ENCODE measurements around the gene RABL2B. TPM values are rescaled to one million over a fixed set of nuclear protein-coding genes. Genes with fewer than 3 reads are reported as not detected.
"Not testable (repeated sequence)": the region's sequence is repeated elsewhere in the genome, so short reads cannot be mapped to it uniquely, and the experiment has no call there.

Gene RABL2B
- total RNA-seq (2014; rRNA removed; shearing (Covaris generic)): 5.3 and 6.3 TPM in 2 replicates

DNA sequence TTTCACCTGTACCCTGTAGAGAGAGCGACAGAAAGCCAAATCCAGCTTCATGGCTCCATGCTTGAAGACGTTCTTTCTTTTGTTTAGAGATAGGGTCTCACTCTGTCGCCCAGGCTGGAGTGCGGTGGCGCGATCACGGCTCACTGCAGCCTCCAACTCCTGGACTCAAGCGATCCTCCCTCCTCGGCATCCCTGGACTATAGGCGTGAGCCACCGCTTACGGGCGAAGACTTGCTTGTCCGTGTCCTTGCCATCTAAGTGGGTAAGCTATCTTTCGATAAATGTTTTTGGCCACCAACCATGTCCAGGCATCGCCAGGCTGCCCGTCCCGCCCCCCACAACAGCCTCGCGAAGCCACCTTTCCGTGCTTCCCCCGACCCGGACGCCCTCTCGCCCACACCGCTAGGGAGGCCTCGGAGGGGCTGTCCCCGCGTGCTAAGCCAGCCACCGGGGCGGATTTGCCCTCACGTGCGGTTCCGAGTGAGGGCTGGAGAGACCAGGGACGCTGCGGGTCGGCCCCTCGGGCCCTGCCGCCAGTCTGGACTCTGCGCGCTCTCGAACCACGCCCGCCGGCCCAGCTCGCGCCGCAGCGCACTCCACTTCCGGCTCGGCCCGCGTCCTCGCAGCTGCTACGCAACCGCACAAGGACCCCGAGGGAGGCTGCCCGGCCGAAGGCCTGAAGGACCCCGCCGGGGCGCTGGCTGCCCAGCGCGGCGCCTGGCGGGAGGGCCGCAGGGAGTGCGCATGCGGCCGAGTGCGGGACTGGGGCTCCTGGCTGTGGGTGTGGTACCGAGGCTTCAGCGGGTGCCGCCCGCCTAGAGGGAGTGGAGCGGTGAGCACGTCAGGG is at the start of gene RABL2B:
RABL2B (minus strand) TSS at position 604 of the 847 bp plus-strand sequence. CDS start 1,342 bp downstream, outside the sequence.
- peak; percentile 87 to 97 for DNase-seq (ENCODE audit: low read depth in 1 of 2, low spot score in 2 of 2)
- not testable (repeated sequence) for H3K36me3 ChIP-seq, H3K27ac ChIP-seq

DNA sequence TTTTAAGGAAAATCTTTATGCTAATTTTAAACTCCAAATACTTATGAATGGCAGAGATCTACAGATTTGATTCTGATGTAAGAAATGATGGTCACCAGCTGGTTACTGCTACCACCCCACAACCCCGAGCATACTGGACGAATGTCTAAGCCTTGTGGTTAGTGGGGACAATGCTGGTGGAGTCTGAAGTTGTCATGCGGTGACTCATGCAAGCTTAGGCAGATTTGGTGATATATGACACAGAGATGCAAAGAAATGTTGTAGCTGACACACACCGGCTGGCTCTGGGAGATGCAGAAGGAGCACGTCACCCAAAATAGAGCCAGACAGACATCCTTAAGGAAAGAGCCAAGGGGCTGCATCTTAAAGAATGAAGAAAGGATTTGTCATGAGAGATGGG is 3.5 kb upstream of the RABL2B start:
- H3K4me1 ChIP-seq (replicated peaks); H3K27ac ChIP-seq; H3K9me3 ChIP-seq (replicated peaks); H3K4me3 ChIP-seq; H3K27me3 ChIP-seq (replicated peaks); H3K36me3 ChIP-seq: not testable (repeated sequence)
- peak in 1 of 2 experiments; percentile 81 for DNase-seq (ENCODE audit: low read depth in 1 of 2, low spot score in 2 of 2)

More for the DNA sequence above, at the start of gene RABL2B:
- peak within 1 kb of the TSS; percentile 50 for H3K4me3 ChIP-seq
- H3K9me3 ChIP-seq (replicated peaks); H3K27me3 ChIP-seq (replicated peaks); H3K4me1 ChIP-seq (replicated peaks): not testable (repeated sequence)

DNA sequence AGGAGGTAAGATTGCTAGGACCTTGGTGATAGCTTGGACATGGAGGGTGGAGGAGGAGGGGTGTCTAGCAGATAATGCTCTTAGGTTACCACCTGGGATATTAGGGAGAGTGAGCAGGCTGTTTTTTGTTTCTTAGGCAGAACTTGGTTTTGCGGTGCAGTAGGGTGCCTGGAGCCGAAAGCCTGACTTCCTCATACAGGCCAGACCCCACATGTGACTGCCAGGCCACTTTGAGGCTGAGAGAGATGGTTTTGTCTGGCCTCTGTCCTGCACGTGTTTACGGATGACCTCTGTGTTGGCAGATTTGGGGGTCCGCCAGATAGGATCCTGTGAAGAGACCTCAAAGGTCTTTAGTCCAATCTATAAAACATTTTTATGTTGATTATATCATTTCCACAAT is 1.9 kb upstream of the RABL2B start:
- H3K27me3 ChIP-seq (replicated peaks); H3K27ac ChIP-seq; H3K9me3 ChIP-seq (replicated peaks); H3K4me1 ChIP-seq (replicated peaks); DNase-seq (ENCODE audit: low read depth in 1 of 2, low spot score in 2 of 2); H3K4me3 ChIP-seq; H3K36me3 ChIP-seq: not testable (repeated sequence)

DNA sequence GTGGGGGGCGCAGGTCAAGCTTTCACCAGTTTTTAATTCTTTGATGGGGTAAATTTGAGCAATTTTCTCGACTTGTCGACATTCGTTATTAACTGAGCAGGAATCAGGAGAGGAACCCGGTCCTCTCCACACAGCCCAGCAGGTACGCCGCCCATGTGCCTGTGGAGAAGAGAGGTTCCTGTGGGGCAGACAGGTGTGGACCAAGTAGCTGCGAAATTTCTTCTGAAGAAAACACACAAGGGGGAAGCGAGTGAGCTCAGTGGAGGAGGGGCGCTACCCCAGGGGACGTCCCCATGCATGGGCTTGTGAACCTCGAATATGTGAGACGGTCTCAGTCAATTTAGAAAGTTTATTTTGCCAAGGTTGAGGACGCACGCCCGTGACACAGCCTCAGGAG is 442 bp upstream of the RABL2B start:
- peak overlapping the region; percentile 50 for H3K4me3 ChIP-seq
- H3K27ac ChIP-seq; H3K4me1 ChIP-seq (replicated peaks); H3K9me3 ChIP-seq (replicated peaks); H3K36me3 ChIP-seq; DNase-seq (ENCODE audit: low read depth in 1 of 2, low spot score in 2 of 2); H3K27me3 ChIP-seq (replicated peaks): not testable (repeated sequence)

DNA sequence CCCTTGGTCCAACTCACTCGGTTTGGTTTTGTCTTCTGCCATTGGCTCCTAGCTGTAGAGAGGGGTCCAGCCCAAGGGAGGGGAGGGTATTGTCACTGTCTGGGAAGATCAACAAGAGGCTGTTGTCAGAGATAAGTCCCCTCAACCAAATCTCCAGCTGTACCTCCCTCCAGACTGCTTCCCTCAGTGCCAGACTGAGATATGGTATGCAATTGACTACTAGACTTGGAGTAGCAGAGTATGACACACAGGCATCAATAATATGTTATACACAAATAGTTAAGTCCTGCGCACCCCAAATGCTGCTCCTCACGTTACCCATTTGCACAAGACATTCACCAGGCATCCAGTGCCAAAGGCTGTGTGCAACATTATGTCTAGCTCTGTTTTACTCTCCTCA is 1.2 kb downstream of the RABL2B start:
- not testable (repeated sequence) for H3K4me1 ChIP-seq (replicated peaks); H3K9me3 ChIP-seq (replicated peaks); H3K27me3 ChIP-seq (replicated peaks); DNase-seq (ENCODE audit: low read depth in 1 of 2, low spot score in 2 of 2); H3K36me3 ChIP-seq; H3K4me3 ChIP-seq; H3K27ac ChIP-seq

DNA sequence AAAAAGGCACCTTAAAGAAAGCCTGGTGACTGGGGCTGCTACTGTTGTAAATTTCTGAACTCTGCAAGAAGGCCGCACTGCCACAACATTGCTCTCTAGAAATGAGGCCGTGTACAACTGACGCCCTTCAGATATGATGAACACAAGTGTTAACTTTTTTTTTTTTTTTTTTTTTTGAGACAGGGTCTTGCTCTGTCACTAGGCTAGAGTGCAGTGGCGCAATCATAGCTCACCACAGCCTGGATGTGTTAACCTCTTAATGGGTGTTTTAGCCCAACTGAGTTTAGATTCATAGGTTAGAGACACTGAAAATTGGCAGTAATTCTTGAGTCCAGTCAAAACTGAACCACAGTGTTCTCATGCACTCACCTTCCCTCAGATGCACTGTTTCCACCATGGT is 3.2 kb downstream of the RABL2B start:
- H3K9me3 ChIP-seq (replicated peaks); H3K36me3 ChIP-seq; H3K27me3 ChIP-seq (replicated peaks); H3K27ac ChIP-seq; DNase-seq (ENCODE audit: low read depth in 1 of 2, low spot score in 2 of 2); H3K4me1 ChIP-seq (replicated peaks); H3K4me3 ChIP-seq: not testable (repeated sequence)

DNA sequence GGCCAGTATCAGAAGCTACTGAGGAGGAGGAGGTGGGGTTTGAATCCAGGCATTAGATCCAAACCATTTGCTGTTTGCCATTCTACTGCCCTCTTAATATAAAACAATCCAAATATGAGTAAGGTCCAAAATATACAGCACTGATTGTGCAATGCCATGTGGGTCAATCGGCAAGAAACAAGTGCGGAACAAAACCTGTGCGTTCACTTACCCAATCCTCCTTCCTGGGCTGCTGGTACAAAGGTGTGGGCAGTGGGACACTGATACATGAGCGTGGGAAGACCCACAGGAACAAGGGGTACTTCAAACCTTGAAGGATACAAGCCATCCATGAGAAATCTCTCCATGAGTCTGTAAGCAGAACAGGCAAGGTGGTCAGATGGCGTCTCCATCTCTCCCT is 5.8 kb downstream of the RABL2B start:
- H3K27ac ChIP-seq; H3K27me3 ChIP-seq (replicated peaks); H3K9me3 ChIP-seq (replicated peaks); DNase-seq (ENCODE audit: low read depth in 1 of 2, low spot score in 2 of 2); H3K4me1 ChIP-seq (replicated peaks); H3K36me3 ChIP-seq; H3K4me3 ChIP-seq: not testable (repeated sequence)

DNA sequence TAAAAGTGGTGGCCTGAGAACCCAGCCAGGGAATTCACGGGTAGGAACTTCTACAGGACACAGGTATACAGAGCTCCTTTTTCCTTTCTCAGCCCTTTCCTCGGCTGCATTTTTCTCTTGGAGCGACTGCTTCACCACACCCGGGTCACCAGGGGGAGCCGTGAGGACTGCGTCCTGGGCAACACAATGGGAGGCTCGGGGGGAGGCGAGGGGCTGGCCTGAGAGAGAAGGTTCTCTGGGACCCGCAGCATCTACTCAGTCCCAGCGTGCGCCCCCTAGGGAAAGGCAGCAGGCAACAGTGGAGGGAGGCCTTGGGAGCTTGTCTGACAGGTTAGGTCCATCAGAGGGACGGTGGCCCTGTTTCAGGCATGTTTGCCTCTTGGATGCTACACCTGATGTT is 8.3 kb downstream of the RABL2B start:
- H3K27me3 ChIP-seq (replicated peaks); H3K27ac ChIP-seq; H3K4me3 ChIP-seq; H3K9me3 ChIP-seq (replicated peaks); H3K36me3 ChIP-seq; H3K4me1 ChIP-seq (replicated peaks): not testable (repeated sequence)
- peak; percentile 65 to 91 for DNase-seq (ENCODE audit: low read depth in 1 of 2, low spot score in 2 of 2)

DNA sequence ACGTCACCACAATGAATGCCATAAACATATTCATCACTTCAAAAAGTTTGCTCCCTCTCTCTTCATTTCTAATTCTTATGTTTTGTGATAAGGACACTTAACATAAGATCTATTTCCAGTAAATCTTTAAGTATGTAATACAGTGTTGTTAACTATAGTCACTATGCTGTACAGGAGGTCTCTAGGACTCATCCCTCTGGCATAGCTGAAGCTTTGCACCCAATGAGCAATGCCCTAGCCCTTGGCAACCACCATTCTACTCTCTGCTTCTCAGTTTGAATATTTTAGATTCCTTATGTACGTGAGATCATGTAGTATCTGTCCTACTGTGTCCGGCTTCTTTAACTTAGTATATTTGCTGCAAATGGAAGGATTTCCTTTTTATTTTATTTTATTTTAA is 19.1 kb downstream of the RABL2B start:
- H3K9me3 ChIP-seq (replicated peaks); DNase-seq (ENCODE audit: low read depth in 1 of 2, low spot score in 2 of 2); H3K36me3 ChIP-seq; H3K4me3 ChIP-seq; H3K4me1 ChIP-seq (replicated peaks); H3K27ac ChIP-seq; H3K27me3 ChIP-seq (replicated peaks): not testable (repeated sequence)

DNA sequence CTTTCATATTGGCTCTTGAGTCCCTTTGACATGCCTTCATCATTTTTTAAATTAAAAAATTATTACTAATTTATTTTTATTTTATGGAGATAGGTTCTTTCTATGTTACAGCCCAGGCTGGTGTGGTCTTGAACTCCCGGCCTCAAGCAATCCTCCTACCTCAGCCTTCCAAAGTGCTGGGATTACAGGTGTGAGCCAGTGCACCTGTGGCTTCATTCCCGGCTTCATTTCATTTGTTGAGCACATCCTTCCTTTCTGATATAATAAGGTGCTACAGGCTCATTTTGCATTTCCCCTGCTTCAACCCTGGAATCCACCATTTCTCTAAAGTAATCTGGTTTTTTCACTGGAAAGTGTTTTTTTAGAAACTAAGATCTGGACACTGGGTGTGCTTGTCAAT is 21.6 kb downstream of the RABL2B start:
- H3K4me3 ChIP-seq; DNase-seq (ENCODE audit: low read depth in 1 of 2, low spot score in 2 of 2); H3K4me1 ChIP-seq (replicated peaks); H3K36me3 ChIP-seq; H3K27me3 ChIP-seq (replicated peaks); H3K27ac ChIP-seq; H3K9me3 ChIP-seq (replicated peaks): not testable (repeated sequence)

DNA sequence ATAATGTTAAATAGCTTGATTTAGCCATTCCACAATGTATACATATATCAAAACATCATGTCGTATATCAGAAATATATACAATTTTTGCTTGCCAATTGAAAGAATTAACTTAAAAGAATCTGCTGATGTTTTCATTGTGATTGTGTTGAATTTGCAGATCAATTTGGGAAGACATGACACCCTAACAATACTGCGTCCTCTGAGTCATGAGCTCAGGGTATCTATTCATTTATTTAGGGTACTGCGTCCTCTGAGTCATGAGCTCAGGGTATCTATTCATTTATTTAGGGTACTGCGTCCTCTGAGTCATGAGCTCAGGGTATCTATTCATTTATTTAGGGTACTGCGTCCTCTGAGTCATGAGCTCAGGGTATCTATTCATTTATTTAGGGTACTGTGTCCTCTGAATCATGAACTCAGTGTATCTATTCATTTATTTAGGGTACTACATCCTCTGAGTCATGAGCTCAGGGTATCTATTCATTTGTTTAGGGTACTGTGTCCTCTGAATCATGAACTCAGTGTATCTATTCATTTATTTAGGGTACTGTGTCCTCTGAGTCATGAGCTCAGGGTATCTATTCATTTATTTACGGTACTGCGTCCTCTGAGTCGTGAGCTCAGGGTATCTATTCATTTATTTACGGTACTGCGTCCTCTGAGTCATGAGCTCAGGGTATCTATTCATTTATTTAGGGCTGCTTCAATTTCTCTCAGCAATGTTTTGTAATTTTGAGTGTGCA is 23.7 kb downstream of the RABL2B start:
- H3K36me3 ChIP-seq; H3K27me3 ChIP-seq (replicated peaks); H3K4me1 ChIP-seq (replicated peaks); H3K27ac ChIP-seq; H3K9me3 ChIP-seq (replicated peaks); H3K4me3 ChIP-seq: not testable (repeated sequence)
- DNase-seq (ENCODE audit: low read depth in 1 of 2, low spot score in 2 of 2): peak in 1 of 2 experiments; percentile 6

DNA sequence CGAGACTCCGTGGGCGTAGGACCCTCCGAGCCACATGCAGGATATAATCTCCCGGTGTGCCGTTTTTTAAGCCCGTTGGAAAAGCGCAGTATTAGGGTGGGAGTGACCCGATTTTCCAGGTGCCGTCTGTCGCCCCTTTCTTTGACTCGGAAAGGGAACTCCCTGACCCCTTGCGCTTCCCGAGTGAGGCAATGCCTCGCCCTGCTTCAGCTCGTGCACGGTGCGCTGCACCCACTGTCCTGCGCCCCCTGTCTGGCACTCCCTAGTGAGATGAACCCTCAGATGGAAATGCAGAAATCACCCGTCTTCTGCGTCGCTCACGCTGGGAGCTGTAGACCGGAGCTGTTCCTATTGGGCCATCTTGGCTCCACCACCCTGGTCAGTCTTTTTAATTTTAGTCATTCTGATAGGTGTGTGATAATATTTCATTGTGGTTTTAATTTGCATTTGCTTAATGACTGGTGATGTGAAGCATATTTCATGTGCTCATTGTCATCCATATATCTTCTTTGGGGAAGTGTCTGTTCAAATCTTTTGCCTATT is 26.4 kb downstream of the RABL2B start:
- not testable (repeated sequence) for H3K4me1 ChIP-seq (replicated peaks); H3K9me3 ChIP-seq (replicated peaks); H3K27ac ChIP-seq; H3K36me3 ChIP-seq; H3K27me3 ChIP-seq (replicated peaks)
- peak; percentile 16 to 61 for DNase-seq (ENCODE audit: low read depth in 1 of 2, low spot score in 2 of 2)
- H3K4me3 ChIP-seq: peak overlapping the region; percentile 34

DNA sequence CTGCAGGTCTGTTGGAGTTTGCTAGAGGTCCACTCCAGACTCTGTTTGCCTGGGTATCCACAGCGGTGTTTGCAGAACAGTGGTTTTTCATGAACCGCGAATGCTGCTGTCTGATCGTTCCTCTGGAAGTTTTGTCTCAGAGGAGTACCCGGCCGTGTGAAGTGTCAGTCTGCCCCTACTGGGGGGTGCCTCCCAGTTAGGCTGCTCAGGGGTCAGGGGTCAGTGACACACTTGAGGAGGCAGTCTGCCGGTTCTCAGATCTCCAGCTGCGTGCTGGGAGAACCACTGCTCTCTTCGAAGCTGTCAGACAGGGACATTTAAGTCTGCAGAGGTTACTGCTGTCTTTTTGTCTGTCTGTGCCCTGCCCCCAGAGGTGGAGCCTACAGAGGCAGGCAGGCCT is 27.0 kb downstream of the RABL2B start:
- not testable (repeated sequence) for H3K9me3 ChIP-seq (replicated peaks); DNase-seq (ENCODE audit: low read depth in 1 of 2, low spot score in 2 of 2); H3K36me3 ChIP-seq; H3K4me1 ChIP-seq (replicated peaks); H3K27ac ChIP-seq; H3K27me3 ChIP-seq (replicated peaks)
- peak overlapping the region; percentile 34 for H3K4me3 ChIP-seq

DNA sequence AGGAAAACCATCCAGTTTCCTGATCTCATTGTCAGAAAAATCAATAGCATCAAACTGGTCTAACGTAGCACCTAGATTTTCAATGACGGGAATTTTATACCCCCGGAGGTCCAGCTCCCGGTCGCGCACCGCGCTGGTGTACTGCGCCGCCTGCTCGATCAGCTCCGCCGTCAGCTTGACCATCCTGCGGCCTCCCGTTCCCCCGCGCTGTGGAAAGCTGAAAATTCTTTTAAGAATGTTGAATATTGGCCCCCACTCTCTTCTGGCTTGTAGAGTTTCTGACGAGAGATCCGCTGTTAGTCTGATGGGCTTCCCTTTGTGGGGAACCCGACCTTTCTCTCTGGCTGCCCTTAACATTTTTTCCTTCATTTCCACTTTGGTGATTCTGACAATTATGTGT is 28.2 kb downstream of the RABL2B start:
- H3K36me3 ChIP-seq; H3K27ac ChIP-seq; H3K9me3 ChIP-seq (replicated peaks); H3K4me3 ChIP-seq; H3K27me3 ChIP-seq (replicated peaks); DNase-seq (ENCODE audit: low read depth in 1 of 2, low spot score in 2 of 2); H3K4me1 ChIP-seq (replicated peaks): not testable (repeated sequence)
